MM.1S (cell line): ENCODE results near the gene HSPE1.

Source experiments
- DNase-seq: peaks from one replicate; pipeline ENCODE4 v3.0.0-alpha.2; 2015
- H2AFZ ChIP-seq: fragments of 300-600 bp; sonication (generic); 2 replicates; pipeline ENCODE4 v1.6.0; 2016; ENCODE audit warnings: antibody characterized with exemption, low read length
- H3F3A ChIP-seq: fragments of 300-600 bp; sonication (generic); 2 replicates; pipeline ENCODE4 v1.6.1; 2016; ENCODE audit warnings: mild to moderate bottlenecking, antibody characterized with exemption, low read length, moderate library complexity, mixed read lengths; ENCODE audit not compliant: insufficient read depth
- H3K27ac ChIP-seq: fragments of 300-600 bp; sonication (generic); 2 replicates; pipeline ENCODE4 v1.5.1; 2016; ENCODE audit warnings: mild to moderate bottlenecking, low read length
- H3K27me3 ChIP-seq: fragments of 300-600 bp; sonication (generic); replicated peaks from 2 replicates; pipeline ENCODE4 v1.6.0; 2016; ENCODE audit warnings: low read length; ENCODE audit not compliant: insufficient read depth
- H3K36me3 ChIP-seq: fragments of 300-600 bp; sonication (generic); replicated peaks from 2 replicates; pipeline ENCODE4 v1.6.1; 2016; ENCODE audit warnings: mild to moderate bottlenecking, low read length, mixed read lengths; ENCODE audit not compliant: insufficient read depth
- H3K4me1 ChIP-seq: fragments of 300-600 bp; sonication (generic); 2 replicates; pipeline ENCODE4 v1.6.1; 2016; ENCODE audit warnings: low read length, mixed read lengths
- H3K4me2 ChIP-seq: fragments of 300-600 bp; sonication (generic); 2 replicates; pipeline ENCODE4 v1.6.0; 2016; ENCODE audit warnings: low read depth, low read length
- H3K4me3 ChIP-seq: fragments of 300-600 bp; sonication (generic); 2 replicates; pipeline ENCODE4 v1.5.1; 2016; ENCODE audit warnings: low read length, mixed read lengths
- H3K79me2 ChIP-seq: fragments of 300-600 bp; sonication (generic); 2 replicates; pipeline ENCODE4 v1.6.1; 2016; ENCODE audit warnings: mixed run types, low read length, mixed read lengths
- H3K9ac ChIP-seq: fragments of 300-600 bp; sonication (generic); 2 replicates; pipeline ENCODE4 v1.6.1; 2016; ENCODE audit warnings: low read length, mixed read lengths
- H3K9me2 ChIP-seq: fragments of 300-600 bp; sonication (generic); replicated peaks from 2 replicates; pipeline ENCODE4 v1.6.1; 2016; ENCODE audit warnings: mild to moderate bottlenecking, low read length, mixed read lengths; ENCODE audit not compliant: insufficient read depth
- H3K9me3 ChIP-seq: fragments of 300-600 bp; sonication (generic); replicated peaks from 2 replicates; pipeline ENCODE4 v1.6.1; 2016; ENCODE audit warnings: mild to moderate bottlenecking, low read length, mixed read lengths; ENCODE audit not compliant: insufficient read depth
- H4K20me1 ChIP-seq: fragments of 300-600 bp; sonication (generic); 2 replicates; pipeline ENCODE4 v1.6.1; 2016; ENCODE audit warnings: mild to moderate bottlenecking, low read length, moderate library complexity, mixed read lengths; ENCODE audit not compliant: insufficient read depth
- EZH2 ChIP-seq: fragments of 300-600 bp; sonication (generic); optimal IDR thresholded peaks from 2 replicates; pipeline ENCODE3; 2017; ENCODE audit warnings: low read depth, mild to moderate bottlenecking, antibody characterized with exemption, low read length, mixed read lengths
- EZH2phosphoT487 ChIP-seq: fragments of 300-600 bp; sonication (generic); IDR thresholded peaks from 2 replicates; pipeline ENCODE4 v1.6.1; 2018; ENCODE audit warnings: antibody characterized with exemption, low read length
- TF ChIP-seq, protein P1 (sequence below): fragments of 300-600 bp; sonication (generic); IDR thresholded peaks from 2 replicates; pipeline ENCODE4 v1.5.1; 2016; ENCODE audit warnings: antibody characterized with exemption, low read length, mixed read lengths

HSPE1 gene

DNA sequence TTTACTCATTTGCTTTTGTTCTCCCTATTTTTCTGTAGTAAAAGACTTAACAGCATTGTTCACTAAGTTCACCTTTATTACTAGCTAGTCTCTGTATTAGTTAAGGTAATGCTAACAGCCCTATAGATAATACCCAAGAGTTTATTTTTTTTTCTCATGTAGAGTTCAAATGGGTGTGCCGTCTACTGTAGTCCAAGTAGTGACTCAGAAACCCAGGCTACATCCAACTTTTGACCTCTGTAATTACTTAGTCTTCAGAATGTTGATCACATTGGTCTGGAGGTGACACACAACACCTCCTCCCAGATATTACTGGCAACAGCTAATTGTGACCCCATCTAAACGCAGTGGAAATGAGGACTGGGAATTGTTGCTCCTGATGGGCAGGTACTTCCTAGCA lies 39.1 kb upstream of the HSPE1 start:
- Histone ChIP-seq H3K27me3 (no peaks in the 10 kb centered on the region), H3F3A (no peaks in the 10 kb centered on the region), H3K4me1 (no peaks in the 10 kb centered on the region), H3K36me3 (peaks cover 3% of the 10 kb centered on the region; the same call in 1 of the 2 replicates), H3K4me3 (no peak overlapping the region), H3K27ac (no peak overlapping the region), H3K4me2 (no peak overlapping the region), H4K20me1 (no peaks in the 10 kb centered on the region), H3K9ac (no peak overlapping the region), H2AFZ (no peak overlapping the region), H3K9me3 (no peaks in the 10 kb centered on the region), H3K9me2 (no peaks in the 10 kb centered on the region), H3K79me2 (peaks cover 51% of the 10 kb centered on the region)
- no peak for DNase-seq
- no peak for TF ChIP-seq EZH2phosphoT487
- TF ChIP-seq, protein P1, sequence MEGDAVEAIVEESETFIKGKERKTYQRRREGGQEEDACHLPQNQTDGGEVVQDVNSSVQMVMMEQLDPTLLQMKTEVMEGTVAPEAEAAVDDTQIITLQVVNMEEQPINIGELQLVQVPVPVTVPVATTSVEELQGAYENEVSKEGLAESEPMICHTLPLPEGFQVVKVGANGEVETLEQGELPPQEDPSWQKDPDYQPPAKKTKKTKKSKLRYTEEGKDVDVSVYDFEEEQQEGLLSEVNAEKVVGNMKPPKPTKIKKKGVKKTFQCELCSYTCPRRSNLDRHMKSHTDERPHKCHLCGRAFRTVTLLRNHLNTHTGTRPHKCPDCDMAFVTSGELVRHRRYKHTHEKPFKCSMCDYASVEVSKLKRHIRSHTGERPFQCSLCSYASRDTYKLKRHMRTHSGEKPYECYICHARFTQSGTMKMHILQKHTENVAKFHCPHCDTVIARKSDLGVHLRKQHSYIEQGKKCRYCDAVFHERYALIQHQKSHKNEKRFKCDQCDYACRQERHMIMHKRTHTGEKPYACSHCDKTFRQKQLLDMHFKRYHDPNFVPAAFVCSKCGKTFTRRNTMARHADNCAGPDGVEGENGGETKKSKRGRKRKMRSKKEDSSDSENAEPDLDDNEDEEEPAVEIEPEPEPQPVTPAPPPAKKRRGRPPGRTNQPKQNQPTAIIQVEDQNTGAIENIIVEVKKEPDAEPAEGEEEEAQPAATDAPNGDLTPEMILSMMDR = no peak
- no peak for TF ChIP-seq EZH2

DNA sequence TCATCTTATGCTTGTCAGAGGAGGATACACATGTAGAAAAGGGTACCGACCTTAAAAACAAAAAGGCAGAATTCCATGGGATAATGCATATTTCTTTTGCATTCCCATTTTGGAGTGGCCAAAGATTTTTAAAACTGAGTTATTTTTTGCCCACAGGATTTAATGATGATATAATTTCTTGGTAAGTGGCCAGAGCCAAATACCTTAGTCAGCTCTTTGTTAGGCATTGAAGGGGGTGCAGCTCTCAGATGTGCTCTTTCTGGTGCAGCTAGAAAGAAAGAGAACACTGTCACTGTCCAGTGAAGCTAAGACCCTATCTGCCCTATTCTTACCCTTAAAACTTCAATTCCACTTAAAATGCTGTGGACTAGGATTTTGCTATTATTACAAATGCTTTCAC lies 36.0 kb upstream of the HSPE1 start:
- Histone ChIP-seq H3K4me3 (no peak overlapping the region), H3K79me2 (peaks cover 22% of the 10 kb centered on the region), H3K27ac (no peak overlapping the region), H3F3A (no peaks in the 10 kb centered on the region), H3K9ac (no peak overlapping the region), H3K9me2 (no peaks in the 10 kb centered on the region), H3K4me2 (no peak overlapping the region), H4K20me1 (no peaks in the 10 kb centered on the region), H3K4me1 (no peaks in the 10 kb centered on the region), H2AFZ (no peak overlapping the region), H3K9me3 (no peaks in the 10 kb centered on the region), H3K36me3 (peaks cover 3% of the 10 kb centered on the region; the same call in 1 of the 2 replicates), H3K27me3 (no peaks in the 10 kb centered on the region)
- DNase-seq = no peak
- TF ChIP-seq, protein P1 = no peak
- TF ChIP-seq EZH2phosphoT487 (no peak), EZH2 (no peak)

DNA sequence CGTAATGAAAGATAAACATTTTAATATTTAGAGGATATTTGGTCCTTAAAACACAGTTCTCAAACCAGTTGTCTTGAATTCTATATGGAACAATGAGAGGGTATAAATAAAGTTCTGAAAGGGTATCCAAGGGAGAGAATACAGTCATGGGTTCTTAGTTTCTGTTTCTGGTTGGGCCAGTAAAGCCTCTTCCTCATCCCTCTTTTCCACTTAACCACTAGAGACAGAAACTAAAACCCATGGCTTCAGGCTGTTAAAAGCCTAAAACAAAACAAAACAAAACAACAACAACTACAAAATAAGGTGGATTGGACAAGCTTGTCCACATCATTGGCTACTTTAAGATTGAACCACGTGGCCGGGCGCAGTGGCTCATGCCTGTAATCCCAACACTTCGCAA lies 28.0 kb upstream of the HSPE1 start:
- H3K9me2 ChIP-seq = no peaks in the 10 kb centered on the region
- H3K27me3 ChIP-seq = no peaks in the 10 kb centered on the region
- DNase-seq = no peak
- no peak overlapping the region for H2AFZ ChIP-seq
- H3K4me3 ChIP-seq = no peak overlapping the region
- H3F3A ChIP-seq = peaks cover under 1% of the 10 kb centered on the region; the same call in 1 of the 2 replicates
- no peak overlapping the region for H3K27ac ChIP-seq
- H3K4me2 ChIP-seq = no peak overlapping the region
- no peaks in the 10 kb centered on the region for H3K9me3 ChIP-seq
- no peaks in the 10 kb centered on the region for H4K20me1 ChIP-seq
- no peaks in the 10 kb centered on the region for H3K79me2 ChIP-seq
- H3K4me1 ChIP-seq = peaks cover 4% of the 10 kb centered on the region
- H3K9ac ChIP-seq = no peak overlapping the region
- peaks cover 3% of the 10 kb centered on the region; the same call in 1 of the 2 replicates for H3K36me3 ChIP-seq
- TF ChIP-seq EZH2phosphoT487 (no peak), EZH2 (no peak)
- TF ChIP-seq, protein P1 = no peak
